IPS DF 4.7 (cell line): ENCODE results near the gene CHST11.

Experiments
- DNase-seq: peaks from one replicate; pipeline ENCODE4 v3.0.0-alpha.2; 2013; ENCODE audit warnings: low spot score; ENCODE audit errors: extremely low read depth

CHST11 gene

GRCh38 chr12:104714369-104714768 lies 257.6 kb downstream of the CHST11 start:
- no peak for DNase-seq

GRCh38 chr12:104716172-104716571 lies 259.4 kb downstream of the CHST11 start:
- DNase-seq, result no peak

- DNase-seq, result no peak
These were observed 261.7 kb downstream of the CHST11 start for GRCh38 chr12:104718304-104718929.

DNA sequence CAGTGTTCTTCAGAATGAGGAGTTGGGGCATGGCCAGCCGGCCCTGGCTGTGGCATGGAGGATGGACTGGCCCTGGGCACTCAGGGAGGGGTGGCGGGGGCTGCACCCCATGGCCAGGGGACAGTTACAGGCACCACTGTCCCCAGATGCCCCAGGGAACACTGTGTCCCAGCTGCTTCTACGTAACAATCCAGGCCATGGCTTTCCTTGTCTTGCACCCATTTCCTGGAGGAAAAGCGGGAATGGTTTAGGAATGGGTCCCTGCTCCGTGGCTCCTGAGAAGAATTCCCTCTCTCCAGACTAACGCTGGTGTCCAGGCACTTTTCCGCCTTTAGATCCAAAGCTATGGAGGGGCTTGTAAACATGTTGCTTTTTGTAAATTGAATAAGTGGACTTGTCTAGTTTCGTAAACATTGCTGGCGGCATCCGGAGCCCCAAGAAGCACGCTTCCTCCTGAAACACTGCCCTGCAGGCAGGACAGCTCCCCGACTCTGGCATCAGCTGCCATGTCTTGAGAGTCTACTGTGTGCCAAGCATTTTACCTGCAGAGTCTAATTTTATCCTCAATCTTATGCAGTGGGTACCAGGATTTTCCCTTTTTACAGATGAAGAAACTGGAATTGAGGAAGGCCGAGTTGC lies 263.1 kb downstream of the CHST11 start:
- DNase-seq, result no peak

GRCh38 chr12:104720339-104721038 lies 263.7 kb downstream of the CHST11 start:
- DNase-seq, result no peak

DNA sequence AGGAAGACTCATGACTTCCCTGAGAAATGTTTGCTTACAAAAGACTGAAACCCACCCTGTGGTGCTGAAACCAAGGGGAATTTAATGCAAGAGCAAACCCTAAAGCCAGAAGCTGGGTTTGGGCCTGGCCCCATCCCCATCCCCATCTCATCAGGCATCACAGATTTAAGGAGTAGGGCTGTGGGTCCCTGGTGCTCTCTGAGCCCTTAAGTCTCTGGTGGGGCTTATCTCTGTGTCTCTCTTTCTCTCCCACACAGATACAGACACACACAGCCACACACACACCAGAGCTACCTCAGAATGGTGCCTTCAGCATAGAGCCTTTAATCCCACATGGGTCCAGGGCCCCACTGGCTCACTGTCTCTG lies 264.3 kb downstream of the CHST11 start:
- DNase-seq, result no peak

- no peak for DNase-seq
These were observed 265.2 kb downstream of the CHST11 start for GRCh38 chr12:104721936-104722335.

DNA sequence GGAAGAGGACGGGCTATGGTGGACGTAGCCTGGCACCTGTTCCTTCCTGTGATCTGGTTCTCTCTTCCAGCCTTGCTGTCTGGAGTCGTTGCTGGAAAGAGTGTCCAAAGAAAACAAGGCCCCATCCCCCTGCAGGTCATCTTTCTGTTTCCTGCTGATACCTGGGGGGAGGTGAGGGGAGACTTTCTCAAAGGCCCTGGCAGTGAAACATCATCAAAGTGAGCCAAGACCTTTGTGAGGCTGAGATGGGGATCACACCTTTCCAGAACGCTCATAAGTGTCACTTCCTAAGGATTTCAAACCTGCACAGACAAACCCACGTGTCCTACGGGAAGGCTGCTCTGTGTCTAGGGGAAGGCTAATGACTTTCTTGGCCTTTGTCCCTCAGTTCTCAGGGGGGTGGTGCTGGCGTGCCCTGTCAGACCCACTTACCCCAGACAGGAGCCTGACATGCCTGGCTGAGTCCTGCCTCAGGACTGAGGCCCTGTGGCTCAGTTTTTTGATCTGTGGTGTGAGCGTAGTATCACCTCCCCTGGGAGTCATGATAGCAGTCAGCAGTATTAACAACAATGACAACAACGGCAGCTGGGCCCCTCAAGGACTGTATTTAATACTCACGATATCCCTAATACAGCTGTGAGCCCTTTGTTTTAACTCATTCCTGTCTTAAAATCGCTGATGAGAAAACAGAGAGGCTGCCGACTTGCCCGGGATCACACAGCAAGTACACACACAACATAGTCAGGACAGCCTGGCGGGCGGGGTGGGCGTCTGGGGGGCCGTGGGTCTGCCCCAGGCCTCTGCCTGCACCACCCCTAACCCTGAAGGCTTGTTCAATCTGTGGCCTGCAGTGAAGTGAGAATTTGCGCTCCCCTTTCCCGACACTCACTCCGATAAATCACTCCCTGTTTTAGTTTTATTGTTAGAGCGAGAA lies 266.1 kb downstream of the CHST11 start:
- DNase-seq, result no peak

- no peak for DNase-seq
These were observed 267.1 kb downstream of the CHST11 start for GRCh38 chr12:104723895-104724294.

DNA sequence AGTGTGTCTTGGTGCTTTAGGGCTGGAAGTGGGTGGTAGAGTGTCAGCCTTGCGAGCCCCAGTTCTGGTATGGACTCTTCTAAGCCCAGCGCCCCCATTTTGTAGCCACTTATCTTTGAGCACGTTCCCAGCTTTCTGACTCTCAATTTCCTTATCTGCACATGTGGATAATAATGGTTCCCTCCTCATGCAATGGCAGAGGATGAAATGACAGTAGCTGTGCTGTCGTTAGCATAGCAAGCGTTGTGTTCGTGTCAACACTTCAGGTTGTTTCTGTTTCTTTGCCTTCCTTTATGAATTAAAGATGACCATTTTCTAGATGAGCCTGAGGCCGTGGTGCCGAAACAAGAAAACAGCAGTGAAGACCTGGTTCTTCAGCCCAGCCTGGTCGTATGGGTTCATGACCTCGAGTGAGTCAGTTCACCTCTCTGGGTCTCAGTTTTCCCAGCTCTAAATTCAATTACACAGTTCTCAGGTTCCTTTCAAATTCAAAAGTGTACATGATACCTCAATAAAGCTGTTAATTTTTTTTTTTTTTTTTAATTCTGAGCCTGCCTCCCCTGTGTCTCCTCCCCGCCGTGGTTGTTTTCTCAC lies 268.3 kb downstream of the CHST11 start:
- no peak for DNase-seq

DNA sequence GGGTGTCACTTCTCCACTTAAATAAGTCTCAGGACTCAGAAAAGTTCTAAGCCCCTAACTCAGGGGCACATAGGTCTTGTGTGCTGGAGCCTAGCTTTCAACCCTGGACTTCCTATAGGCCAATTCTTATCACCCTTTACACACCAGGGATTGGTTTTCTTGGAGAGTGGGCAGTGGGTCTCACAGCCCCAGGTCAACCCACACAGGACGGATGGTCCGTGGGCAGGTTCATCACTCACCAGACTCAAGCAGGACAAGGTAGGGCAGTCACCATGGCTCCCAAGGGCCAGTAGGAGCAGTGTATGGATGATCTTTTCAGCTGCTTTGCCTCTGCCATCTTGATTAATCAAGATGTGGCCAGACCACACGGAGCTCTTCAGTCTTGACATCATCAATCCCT lies 268.9 kb downstream of the CHST11 start:
- DNase-seq, result no peak

- no peak for DNase-seq
These were observed 271.1 kb downstream of the CHST11 start for GRCh38 chr12:104727726-104728465.

- DNase-seq, result no peak
These were observed 272.3 kb downstream of the CHST11 start for GRCh38 chr12:104729091-104729490.

DNA sequence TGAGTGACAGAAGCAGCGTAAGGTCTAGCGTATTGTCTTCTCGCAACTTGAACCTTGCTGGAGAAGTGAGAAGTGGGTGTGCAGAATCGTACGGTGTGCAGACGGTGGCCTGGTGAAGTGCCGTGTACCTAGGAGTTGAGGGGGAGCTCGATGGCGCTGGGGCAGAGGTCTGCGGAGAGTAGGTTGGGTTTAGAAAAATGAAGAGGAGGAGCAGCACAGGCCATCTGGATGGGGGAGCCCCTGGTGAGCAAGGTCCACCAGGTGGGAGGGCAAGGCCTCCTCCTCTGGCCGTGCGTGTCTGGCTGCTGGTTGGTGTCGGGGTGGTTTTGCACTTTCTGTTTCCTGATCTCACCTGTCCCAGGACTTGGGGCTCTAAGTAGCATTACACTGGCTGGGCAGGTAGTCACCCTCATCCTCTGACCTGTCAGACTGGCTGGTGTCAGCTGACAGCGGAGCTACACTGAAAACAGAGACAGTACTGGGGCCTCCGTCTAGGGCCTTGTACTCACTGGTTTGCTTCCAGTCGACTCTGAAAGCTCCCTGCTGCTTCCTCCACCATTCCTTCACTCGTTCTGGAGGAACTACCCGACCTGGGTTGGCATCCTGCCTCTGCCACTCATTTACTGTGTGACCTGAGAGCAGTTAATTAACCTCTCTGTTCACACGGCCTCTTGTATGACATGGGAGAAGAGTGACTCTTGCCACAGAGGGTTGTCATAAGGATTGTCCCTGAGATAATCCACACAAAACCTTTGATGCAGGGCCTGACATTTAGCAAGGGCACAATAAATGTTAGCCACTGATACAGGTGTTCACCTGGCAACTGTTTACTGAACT lies 273.1 kb downstream of the CHST11 start:
- DNase-seq, result no peak

DNA sequence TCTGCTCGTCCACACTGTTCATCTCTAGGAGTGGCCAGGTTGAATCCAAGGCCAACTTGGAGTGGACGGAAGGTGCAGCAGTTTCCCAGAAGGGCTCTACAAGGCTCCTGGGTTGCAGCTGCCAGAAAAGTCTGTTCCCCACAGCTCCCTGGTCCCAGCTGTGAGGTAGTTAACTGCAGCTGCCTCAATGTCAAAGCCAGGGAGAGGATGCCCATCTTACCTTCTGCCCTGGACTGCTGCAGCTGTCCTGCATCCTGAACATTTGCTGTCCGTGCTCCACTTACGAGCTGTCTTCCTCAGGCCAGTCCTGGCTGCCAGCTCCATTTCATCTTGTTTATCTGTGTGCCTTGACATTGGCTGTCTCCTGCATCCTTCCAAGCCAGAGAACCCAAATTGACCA lies 274.0 kb downstream of the CHST11 start:
- DNase-seq, result no peak

- no peak for DNase-seq
These were observed 277.0 kb downstream of the CHST11 start for GRCh38 chr12:104733717-104734175.

GRCh38 chr12:104734541-104735095 lies 277.9 kb downstream of the CHST11 start:
- DNase-seq, result no peak

DNA sequence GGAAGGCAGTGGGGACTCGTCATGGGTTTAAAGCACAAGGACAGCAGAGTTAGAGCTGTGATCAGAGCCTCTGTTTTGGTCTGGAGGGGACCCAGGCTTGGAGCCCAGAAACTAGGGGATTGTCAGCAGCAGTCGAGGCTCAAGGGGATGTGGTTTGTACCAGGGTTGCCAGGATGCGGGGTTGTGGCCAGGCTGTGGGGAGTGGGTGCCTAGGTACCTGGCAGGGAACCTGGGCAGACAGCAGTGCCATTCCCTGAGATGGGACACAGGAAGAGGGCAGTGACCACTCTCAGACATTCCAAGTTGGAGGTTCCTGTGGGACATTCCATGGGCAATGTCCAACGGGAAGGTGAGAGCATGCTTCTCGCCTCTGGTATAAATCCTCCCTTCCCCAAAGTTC lies 279.1 kb downstream of the CHST11 start:
- no peak for DNase-seq

GRCh38 chr12:104736307-104736706 lies 279.6 kb downstream of the CHST11 start:
- DNase-seq, result no peak
